HG03135 (cell line): ENCODE data around the gene PRSS53.
"Not testable (repeated sequence)": the region's sequence is repeated elsewhere in the genome, so short reads cannot be mapped to it uniquely, and the experiment has no call there.

ENCODE experiments used
- ATAC-seq: cut with Tn5 transposase; IDR thresholded peaks from one replicate; pipeline ENCODE4 v1.9.1; 2021; ENCODE audit warnings: mild to moderate bottlenecking, moderate library complexity; ENCODE audit not compliant: unreplicated experiment

The PRSS53 gene

GRCh38 chr16:31118223-31119155 lies 29.7 kb upstream of the PRSS53 start:
- ATAC-seq: no peak

GRCh38 chr16:31117384-31118222 lies 28.9 kb upstream of the PRSS53 start, which contains the start of gene KAT8:
KAT8 (plus strand) TSS chr16:31117664; CDS start chr16:31117682, 18 bp downstream.
- ATAC-seq: peak; percentile 89

DNA sequence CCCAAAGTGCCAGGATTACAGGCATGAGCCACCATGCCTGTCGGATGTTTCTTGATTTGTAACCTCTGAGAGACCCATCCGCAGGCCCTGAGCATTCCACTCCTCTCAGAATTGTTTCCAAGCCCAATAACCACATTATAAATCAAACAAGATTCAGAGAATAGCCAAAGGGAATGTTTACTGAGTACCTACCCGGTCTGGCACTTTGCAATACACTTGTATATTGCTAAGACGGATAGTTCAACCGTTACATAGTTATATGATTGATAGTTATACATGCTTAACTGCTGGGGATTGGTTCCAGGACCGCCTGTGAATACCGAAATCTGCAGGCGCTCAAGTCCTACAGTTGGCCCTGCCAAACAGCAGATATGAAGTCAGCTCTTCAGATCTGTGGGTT lies 25.7 kb upstream of the PRSS53 start:
- no peak for ATAC-seq

- no peak for ATAC-seq
Measured at GRCh38 chr16:31113121-31114120, 24.7 kb upstream of the PRSS53 start.

GRCh38 chr16:31112711-31113110 lies 24.0 kb upstream of the PRSS53 start:
- no peak for ATAC-seq

- ATAC-seq: no peak
Measured at GRCh38 chr16:31111881-31112466, 23.2 kb upstream of the PRSS53 start.

DNA sequence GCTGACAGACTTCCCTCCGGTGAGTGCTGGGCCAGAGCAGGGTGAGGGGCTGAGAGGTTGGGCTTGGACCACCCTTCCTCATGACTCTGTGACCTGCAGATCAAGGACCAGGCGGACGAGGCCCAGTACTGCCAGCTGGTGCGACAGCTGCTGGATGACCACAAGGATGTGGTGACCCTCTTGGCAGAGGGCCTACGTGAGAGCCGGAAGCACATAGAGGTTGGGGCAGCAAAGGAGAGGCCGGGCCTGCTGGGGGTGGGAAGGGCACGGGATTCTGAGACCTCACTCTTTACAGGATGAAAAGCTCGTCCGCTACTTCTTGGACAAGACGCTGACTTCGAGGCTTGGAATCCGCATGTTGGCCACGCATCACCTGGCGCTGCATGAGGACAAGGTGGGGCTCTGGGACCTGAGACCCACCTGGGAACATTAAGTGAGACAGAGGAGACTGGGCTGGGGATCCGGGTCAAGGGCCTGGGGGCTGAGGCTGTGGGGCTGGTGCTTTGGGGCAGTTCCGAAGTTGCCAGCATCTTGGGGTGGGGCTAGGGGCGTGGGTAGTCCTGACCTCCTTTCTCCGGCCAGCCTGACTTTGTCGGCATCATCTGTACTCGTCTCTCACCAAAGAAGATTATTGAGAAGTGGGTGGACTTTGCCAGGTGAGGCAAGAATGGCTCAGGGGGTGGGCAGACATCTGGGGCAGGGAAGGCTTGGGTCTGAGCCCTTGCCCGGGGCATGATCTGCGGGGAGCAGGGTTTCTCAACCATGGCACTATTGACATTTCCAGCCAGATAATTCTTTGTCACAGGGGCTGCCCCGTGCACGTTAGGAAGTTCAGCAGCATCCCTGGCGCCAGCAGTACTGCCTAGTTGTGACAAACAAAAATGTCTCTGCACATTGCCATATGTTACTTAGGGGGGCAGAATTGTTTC lies 21.6 kb upstream of the PRSS53 start:
- no peak for ATAC-seq

- no peak for ATAC-seq
Measured at GRCh38 chr16:31109622-31110021, 20.9 kb upstream of the PRSS53 start.

DNA sequence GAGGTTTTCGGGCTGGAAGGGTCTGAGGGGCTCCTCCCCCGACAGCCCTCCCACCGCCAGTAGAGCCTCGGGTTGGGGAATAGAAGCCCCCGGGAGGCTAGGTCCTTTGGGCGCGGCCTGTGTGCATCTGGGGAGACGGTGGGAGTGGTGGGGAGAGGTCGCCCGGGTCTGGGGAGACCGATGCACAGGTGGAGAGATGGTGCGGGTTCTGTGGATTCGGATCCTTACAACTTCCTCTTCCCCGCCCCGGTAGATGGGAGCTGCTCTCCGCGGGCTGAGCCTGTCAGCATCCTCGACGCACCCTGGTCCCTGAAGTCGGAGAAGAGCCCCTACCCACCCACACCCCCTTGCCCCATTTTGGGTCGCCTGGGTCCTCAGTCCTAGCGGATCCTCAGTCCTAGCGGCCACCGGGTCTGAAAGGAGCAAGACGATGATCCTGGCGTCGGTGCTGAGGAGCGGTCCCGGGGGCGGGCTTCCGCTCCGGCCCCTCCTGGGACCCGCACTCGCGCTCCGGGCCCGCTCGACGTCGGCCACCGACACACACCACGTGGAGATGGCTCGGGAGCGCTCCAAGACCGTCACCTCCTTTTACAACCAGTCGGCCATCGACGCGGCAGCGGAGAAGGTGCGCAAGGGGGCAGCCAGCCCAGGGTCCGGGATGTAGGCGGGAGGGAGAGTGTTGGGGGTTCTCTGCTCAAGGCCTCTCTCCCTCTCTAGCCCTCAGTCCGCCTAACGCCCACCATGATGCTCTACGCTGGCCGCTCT lies 20.2 kb upstream of the PRSS53 start:
- ATAC-seq: no peak

- peak; percentile 72 for ATAC-seq
Measured at GRCh38 chr16:31108035-31108793, 19.5 kb upstream of the PRSS53 start, which contains the start of gene BCKDK. BCKDK (plus strand) TSS chr16:31108386; CDS start chr16:31109224, 838 bp downstream.

DNA sequence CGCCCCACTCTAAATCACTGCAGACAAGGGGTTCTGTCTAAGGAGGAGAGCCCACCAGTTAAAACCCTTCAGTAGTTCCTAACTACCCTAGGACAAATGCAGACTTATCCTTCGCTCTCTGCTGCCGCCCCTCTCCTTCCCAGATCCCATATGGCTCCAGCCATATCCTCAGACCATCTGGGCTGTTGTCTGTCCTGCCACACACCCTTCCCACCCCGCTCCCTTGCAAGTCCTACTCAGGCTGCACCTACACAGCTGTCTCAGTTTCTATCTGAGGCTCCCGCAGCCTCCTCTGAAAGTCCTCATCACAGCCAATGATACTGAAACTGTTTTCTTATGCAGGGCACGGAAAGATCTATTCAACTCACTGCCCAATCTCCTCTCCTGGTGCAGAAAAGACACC lies 18.7 kb upstream of the PRSS53 start:
- peak; percentile 43 for ATAC-seq

DNA sequence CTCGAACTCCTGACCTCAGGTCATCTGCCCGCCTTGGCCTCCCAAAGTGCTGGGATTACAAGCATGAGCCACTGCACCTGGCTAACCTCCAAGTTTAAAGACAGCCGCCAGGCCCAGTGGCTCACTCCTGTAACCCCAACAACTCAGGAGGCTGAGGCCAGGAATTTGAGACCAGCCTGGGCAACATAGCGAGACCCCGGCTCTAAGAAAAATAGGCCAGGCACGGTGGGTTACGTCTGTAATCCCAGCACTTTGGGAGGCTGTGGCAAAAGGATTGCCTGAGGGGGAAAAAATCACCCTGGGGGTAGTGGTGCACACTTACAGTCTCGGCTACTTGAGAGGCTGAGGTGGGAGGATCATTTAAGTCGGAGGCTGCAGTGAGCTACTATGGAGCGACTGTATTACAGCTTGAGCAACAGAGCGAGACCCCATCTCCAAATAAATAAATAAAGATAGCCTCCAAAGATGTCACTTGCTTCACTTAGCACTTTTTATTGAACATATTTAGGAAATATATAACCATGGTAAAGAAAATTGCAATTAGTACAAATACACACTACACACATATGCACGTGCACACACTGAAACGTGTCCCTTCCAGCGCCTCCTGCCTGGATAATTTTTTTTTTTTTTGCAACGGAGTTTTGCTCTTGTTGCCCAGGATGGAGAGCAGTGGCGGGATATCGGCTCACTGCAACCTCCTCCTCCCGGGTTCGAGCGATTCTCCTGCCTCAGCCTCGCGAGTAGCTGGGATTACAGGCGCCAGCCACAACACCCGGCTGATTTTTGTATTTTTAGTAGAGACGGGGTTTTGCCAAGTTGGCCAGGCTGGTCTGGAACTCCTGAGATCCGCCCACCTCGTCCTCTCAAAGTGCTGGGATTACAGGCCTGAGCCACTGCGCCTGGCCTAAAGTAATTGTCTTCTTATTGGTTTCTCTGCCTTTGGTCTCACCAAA lies 18.0 kb upstream of the PRSS53 start:
- no peak for ATAC-seq

DNA sequence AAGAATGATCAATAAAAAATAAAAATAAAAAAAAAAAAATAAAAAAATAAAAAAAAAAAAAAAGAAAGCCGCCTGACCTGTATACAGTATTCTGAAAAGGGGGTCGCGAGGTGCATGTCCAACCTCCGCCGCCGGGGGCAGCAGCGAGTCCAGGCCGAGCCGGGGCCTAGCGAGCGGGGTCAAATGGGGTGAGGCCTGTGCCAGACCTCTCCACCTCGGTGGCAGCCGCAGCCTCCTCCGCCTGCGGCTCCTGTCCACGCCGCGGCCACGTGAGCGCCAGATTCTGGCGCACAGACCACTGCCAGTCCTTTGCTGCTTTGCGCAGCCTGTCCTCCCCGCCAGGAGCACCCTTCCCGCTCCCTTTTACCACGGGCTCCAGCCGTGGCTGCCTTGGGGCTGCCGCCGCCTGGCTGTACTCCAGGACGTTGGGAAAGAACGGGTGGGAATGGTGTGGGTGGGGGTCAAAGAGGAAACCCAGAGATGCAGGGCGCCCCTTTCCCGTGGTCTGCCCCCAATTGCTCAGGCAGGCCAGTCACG lies 17.0 kb upstream of the PRSS53 start:
- ATAC-seq: peak; percentile 62

DNA sequence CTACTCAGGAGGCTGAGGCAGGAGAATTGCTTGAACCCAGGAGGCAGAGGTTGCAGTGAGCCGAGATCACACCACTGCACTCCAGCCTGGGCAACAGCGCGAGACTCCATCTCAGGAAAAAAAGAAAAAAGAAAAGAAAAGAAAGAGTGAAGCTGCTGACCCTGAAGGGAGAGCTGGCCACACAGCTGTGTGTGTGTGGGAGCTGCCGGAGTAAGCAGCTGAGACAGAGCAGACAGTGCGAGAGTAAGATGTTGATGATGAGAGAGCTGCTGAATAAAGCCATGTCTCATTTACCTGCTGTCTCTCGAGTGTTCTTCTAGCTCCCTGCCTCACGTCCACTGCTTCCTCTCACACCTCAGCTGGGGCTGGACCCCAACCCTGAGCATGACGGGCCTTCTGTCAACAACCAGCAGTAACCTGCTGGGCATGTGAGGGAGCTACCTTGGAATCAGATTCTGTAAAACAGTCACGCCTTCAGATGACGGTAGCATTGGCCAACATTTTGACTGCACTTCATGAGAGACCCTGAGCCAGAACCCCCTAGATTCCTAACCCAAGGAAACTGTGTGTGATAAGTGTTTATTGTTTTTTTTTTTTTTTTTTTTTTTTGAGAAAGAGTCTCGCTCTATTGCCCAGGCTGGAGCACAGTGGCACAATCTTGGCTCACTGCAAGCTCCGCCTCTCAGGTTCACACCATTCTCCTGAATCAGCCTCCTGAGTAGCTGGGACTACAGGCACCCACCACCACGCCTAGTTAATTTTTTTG lies 12.3 kb upstream of the PRSS53 start:
- ATAC-seq: not testable (repeated sequence)
